ENCODE results near the gene PTBP3. TPM values are rescaled to one million over a fixed set of nuclear protein-coding genes. Genes with fewer than 3 reads are reported as not detected.
A peak's percentile ranks its signal among the peaks of the same experiment; 100 is the strongest.
"Not testable (repeated sequence)": the region's sequence is repeated elsewhere in the genome, so short reads cannot be mapped to it uniquely, and the experiment has no call there.

PTBP3 gene
- total RNA-seq, 1 experiment from 2014 or later: 100 TPM

- H3K27ac Mint-ChIP-seq: peak overlapping the region; percentile 21; the same call in 1 of the 2 replicates
- no peak for TF ChIP-seq GRHL2 (CRISPR knock-in tag; IDR thresholded peaks at IDR 0.05; ENCODE audit: insufficient replicate concordance, severe bottlenecking)
- no peak for TF ChIP-seq OVOL2 (CRISPR knock-in tag; IDR thresholded peaks at IDR 0.05; ENCODE audit: borderline replicate concordance)
- H3K4me1 Mint-ChIP-seq: peaks cover 19% of the 10 kb centered on the region
- ChIA-PET POLR2A (interaction anchor here (0.6 kb wide), 1 partner anchor 518 kb away, joined by 3 read pairs; no protein-coding TSS in a partner anchor), CTCF (interaction anchor here (1.0 to 1.5 kb wide), 2 partner anchors 81 to 134 kb away, joined by 3 to 6 read pairs; no protein-coding TSS in a partner anchor)
- H3K4me3 Mint-ChIP-seq: no peak overlapping the region
- peak; percentile 67 for ATAC-seq
- H3K9me3 Mint-ChIP-seq: peaks cover 5% of the 10 kb centered on the region; the same call in 1 of the 2 replicates
- DNase-seq (ENCODE audit: low spot score): no peak
- H3K27me3 Mint-ChIP-seq (ENCODE audit: low read depth): no peaks in the 10 kb centered on the region
- H3K36me3 Mint-ChIP-seq: no peaks in the 10 kb centered on the region
Measured at GRCh38 chr9:112193572-112194288, 139.7 kb downstream of the PTBP3 start.

DNA sequence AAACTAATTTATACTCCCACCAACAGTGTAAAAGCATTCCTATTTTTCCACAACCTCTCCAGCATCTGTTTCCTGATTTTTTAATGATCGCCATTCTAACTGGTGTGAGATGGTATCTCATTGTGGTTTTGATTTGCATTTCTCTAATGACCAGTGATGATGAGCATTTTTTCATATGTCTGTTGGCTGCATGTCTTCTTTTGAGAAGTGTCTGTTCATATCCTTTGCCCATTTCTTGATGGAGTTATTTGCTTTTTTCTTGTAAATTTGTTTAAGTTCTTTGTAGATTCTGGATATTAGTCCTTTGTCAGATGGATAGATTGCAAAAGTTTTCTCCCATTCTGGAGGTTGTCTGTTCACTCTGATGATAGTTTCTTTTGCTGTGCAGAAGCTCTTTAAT, 143.1 kb downstream of the PTBP3 start:
- H3K27ac Mint-ChIP-seq, CTCF ChIA-PET, POLR2A ChIA-PET: not testable (repeated sequence)

DNA sequence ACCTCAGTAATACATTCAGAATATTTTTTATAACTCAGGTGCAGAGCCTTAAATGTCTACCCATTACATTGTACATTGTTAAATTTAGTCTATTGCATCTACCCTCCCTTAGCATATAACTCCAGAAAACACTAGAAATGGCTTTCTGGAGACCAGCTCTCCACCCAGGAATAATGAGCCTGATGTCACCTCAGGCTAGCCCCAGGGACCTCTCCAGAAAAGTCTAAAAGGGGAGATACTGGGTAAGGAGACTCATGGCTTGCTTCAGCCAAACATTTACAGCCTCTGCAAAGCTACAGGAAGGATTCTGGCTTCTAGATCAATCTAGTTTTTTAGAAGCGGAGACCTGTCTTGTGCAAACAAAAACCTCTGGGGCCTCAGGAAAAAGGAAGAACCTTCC, 144.5 kb downstream of the PTBP3 start:
- peaks cover 18% of the 10 kb centered on the region for H3K4me1 Mint-ChIP-seq
- ChIA-PET POLR2A (no interaction called here), CTCF (no interaction called here)
- no peaks in the 10 kb centered on the region for H3K27me3 Mint-ChIP-seq (ENCODE audit: low read depth)
- no peak overlapping the region for H3K27ac Mint-ChIP-seq
- no peaks in the 10 kb centered on the region for H3K36me3 Mint-ChIP-seq
- DNase-seq (ENCODE audit: low spot score) (no peak), ATAC-seq (no peak)
- peaks cover 5% of the 10 kb centered on the region; the same call in 1 of the 2 replicates for H3K9me3 Mint-ChIP-seq
- no peak overlapping the region for H3K4me3 Mint-ChIP-seq
- TF ChIP-seq JAZF1 (CRISPR knock-in tag; IDR thresholded peaks at IDR 0.05) (no peak), ETV6 (CRISPR knock-in tag; IDR thresholded peaks at IDR 0.05) (no peak), KAT7 (CRISPR knock-in tag; IDR thresholded peaks at IDR 0.05; ENCODE audit: borderline replicate concordance) (no peak), ZNF423 (CRISPR knock-in tag; IDR thresholded peaks at IDR 0.05) (no peak), NR3C1 (CRISPR knock-in tag; conservative IDR thresholded peaks at IDR 0.05; ENCODE audit: low read depth) (no peak)
- TF ChIP-seq, protein P1, sequence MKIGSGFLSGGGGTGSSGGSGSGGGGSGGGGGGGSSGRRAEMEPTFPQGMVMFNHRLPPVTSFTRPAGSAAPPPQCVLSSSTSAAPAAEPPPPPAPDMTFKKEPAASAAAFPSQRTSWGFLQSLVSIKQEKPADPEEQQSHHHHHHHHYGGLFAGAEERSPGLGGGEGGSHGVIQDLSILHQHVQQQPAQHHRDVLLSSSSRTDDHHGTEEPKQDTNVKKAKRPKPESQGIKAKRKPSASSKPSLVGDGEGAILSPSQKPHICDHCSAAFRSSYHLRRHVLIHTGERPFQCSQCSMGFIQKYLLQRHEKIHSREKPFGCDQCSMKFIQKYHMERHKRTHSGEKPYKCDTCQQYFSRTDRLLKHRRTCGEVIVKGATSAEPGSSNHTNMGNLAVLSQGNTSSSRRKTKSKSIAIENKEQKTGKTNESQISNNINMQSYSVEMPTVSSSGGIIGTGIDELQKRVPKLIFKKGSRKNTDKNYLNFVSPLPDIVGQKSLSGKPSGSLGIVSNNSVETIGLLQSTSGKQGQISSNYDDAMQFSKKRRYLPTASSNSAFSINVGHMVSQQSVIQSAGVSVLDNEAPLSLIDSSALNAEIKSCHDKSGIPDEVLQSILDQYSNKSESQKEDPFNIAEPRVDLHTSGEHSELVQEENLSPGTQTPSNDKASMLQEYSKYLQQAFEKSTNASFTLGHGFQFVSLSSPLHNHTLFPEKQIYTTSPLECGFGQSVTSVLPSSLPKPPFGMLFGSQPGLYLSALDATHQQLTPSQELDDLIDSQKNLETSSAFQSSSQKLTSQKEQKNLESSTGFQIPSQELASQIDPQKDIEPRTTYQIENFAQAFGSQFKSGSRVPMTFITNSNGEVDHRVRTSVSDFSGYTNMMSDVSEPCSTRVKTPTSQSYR (CRISPR knock-in tag; IDR thresholded peaks at IDR 0.05): no peak
- TF ChIP-seq, protein P2, sequence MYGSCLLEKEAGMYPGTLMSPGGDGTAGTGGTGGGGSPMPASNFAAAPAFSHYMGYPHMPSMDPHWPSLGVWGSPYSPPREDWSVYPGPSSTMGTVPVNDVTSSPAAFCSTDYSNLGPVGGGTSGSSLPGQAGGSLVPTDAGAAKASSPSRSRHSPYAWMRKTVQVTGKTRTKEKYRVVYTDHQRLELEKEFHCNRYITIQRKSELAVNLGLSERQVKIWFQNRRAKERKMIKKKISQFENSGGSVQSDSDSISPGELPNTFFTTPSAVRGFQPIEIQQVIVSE (CRISPR knock-in tag; IDR thresholded peaks at IDR 0.05; ENCODE audit: borderline replicate concordance): no peak

More for the DNA sequence above, 143.1 kb downstream of the PTBP3 start:
- not testable (repeated sequence) for ATAC-seq; H3K36me3 Mint-ChIP-seq; H3K9me3 Mint-ChIP-seq; DNase-seq (ENCODE audit: low spot score); H3K4me3 Mint-ChIP-seq; H3K27me3 Mint-ChIP-seq (ENCODE audit: low read depth)
- peaks cover 26% of the 10 kb centered on the region for H3K4me1 Mint-ChIP-seq

GRCh38 chr9:112187404-112187803, 146.0 kb downstream of the PTBP3 start:
- H3K27me3 Mint-ChIP-seq (ENCODE audit: low read depth): no peaks in the 10 kb centered on the region
- ATAC-seq: no peak
- DNase-seq (ENCODE audit: low spot score): no peak
- ChIA-PET CTCF (interaction anchor here (0.5 to 2.4 kb wide), 3 partner anchors 8 to 89 kb away, joined by 5 to 10 read pairs (median 5); no protein-coding TSS in a partner anchor), POLR2A (no interaction called here)
- H3K27ac Mint-ChIP-seq: no peak overlapping the region
- H3K4me3 Mint-ChIP-seq: no peak overlapping the region
- peaks cover 9% of the 10 kb centered on the region for H3K4me1 Mint-ChIP-seq
- H3K9me3 Mint-ChIP-seq: peaks cover 17% of the 10 kb centered on the region
- H3K36me3 Mint-ChIP-seq: peaks cover 10% of the 10 kb centered on the region
- TF ChIP-seq NFE2L1 (CRISPR knock-in tag; IDR thresholded peaks at IDR 0.05) (no peak), E2F4 (CRISPR knock-in tag; IDR thresholded peaks at IDR 0.05; ENCODE audit: borderline replicate concordance, low read depth) (no peak), OVOL2 (CRISPR knock-in tag; IDR thresholded peaks at IDR 0.05; ENCODE audit: borderline replicate concordance) (no peak), FOXJ3 (CRISPR knock-in tag; IDR thresholded peaks at IDR 0.05; ENCODE audit: borderline replicate concordance) (no peak), ZNF317 (CRISPR knock-in tag; IDR thresholded peaks at IDR 0.05; ENCODE audit: borderline replicate concordance, low read depth) (no peak), ZNF138 (CRISPR knock-in tag; conservative IDR thresholded peaks at IDR 0.05) (no peak), SOX15 (CRISPR knock-in tag; IDR thresholded peaks at IDR 0.05) (no peak), KAT7 (CRISPR knock-in tag; IDR thresholded peaks at IDR 0.05; ENCODE audit: borderline replicate concordance) (no peak), E2F5 (CRISPR knock-in tag; IDR thresholded peaks at IDR 0.05) (no peak), ZMAT4 (CRISPR knock-in tag; IDR thresholded peaks at IDR 0.05) (no peak)
- TF ChIP-seq, protein P3, sequence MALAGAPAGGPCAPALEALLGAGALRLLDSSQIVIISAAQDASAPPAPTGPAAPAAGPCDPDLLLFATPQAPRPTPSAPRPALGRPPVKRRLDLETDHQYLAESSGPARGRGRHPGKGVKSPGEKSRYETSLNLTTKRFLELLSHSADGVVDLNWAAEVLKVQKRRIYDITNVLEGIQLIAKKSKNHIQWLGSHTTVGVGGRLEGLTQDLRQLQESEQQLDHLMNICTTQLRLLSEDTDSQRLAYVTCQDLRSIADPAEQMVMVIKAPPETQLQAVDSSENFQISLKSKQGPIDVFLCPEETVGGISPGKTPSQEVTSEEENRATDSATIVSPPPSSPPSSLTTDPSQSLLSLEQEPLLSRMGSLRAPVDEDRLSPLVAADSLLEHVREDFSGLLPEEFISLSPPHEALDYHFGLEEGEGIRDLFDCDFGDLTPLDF (CRISPR knock-in tag; IDR thresholded peaks at IDR 0.05): no peak
- TF ChIP-seq, protein P4, sequence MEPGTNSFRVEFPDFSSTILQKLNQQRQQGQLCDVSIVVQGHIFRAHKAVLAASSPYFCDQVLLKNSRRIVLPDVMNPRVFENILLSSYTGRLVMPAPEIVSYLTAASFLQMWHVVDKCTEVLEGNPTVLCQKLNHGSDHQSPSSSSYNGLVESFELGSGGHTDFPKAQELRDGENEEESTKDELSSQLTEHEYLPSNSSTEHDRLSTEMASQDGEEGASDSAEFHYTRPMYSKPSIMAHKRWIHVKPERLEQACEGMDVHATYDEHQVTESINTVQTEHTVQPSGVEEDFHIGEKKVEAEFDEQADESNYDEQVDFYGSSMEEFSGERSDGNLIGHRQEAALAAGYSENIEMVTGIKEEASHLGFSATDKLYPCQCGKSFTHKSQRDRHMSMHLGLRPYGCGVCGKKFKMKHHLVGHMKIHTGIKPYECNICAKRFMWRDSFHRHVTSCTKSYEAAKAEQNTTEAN (CRISPR knock-in tag; IDR thresholded peaks at IDR 0.05): no peak
